Midbrain (tissue), 1 donor: ENCODE data around the gene TNIP1.

ENCODE experiments used
- DNase-seq: peaks from one replicate; lab custom pipeline; 2025; lab: John Stamatoyannopoulos, UW

The TNIP1 gene

GRCh38 chr5:151064916-151065499, 15.8 kb downstream of the TNIP1 start:
- DNase-seq = no peak

- no peak for DNase-seq
Observed at GRCh38 chr5:151063142-151063989, 17.5 kb downstream of the TNIP1 start.

- DNase-seq = no peak
Observed at GRCh38 chr5:151062405-151063141, 18.3 kb downstream of the TNIP1 start.

- no peak for DNase-seq
Observed at GRCh38 chr5:151060742-151061141, 20.1 kb downstream of the TNIP1 start.

- DNase-seq = no peak
Observed at GRCh38 chr5:151058891-151059489, 21.8 kb downstream of the TNIP1 start.

GRCh38 chr5:151058301-151058700, 22.5 kb downstream of the TNIP1 start:
- DNase-seq = no peak

GRCh38 chr5:151056379-151057325, 24.2 kb downstream of the TNIP1 start:
- no peak for DNase-seq

- DNase-seq = no peak
Observed at GRCh38 chr5:151055336-151055735, 25.5 kb downstream of the TNIP1 start.

- no peak for DNase-seq
Observed at GRCh38 chr5:151054709-151055108, 26.1 kb downstream of the TNIP1 start.

GRCh38 chr5:151053796-151054462, 26.9 kb downstream of the TNIP1 start:
- DNase-seq = no peak

GRCh38 chr5:151052836-151053235, 28.0 kb downstream of the TNIP1 start:
- no peak for DNase-seq

GRCh38 chr5:151051931-151052608, 28.8 kb downstream of the TNIP1 start:
- no peak for DNase-seq

- peak; percentile 65 for DNase-seq
Observed at GRCh38 chr5:151051066-151051930, 29.5 kb downstream of the TNIP1 start.

- DNase-seq = no peak
Observed at GRCh38 chr5:151048526-151048925, 32.3 kb downstream of the TNIP1 start.

- no peak for DNase-seq
Observed at GRCh38 chr5:151047814-151048425, 32.9 kb downstream of the TNIP1 start.

GRCh38 chr5:151042453-151043093, 38.3 kb downstream of the TNIP1 start:
- no peak for DNase-seq

GRCh38 chr5:151041577-151042268, 39.1 kb downstream of the TNIP1 start:
- peak; percentile 18 for DNase-seq
